ENCODE data around the gene ARID1B. TPM values are rescaled to one million over a fixed set of nuclear protein-coding genes. Genes with fewer than 3 reads are reported as not detected.
A peak's percentile ranks its signal among the peaks of the same experiment; 100 is the strongest.

Gene ARID1B
- total RNA-seq, 1 donor from 2014 or later = 62.1 TPM

- Histone ChIP-seq H3K27me3 (no peaks in the 10 kb centered on the region), H3K4me3 (no peak overlapping the region), H3K36me3 (no peaks in the 10 kb centered on the region), H3K4me1 (peaks cover 47% of the 10 kb centered on the region), H3K9ac (no peak overlapping the region), H2AFZ (replicated peaks) (no peak overlapping the region), H3K27ac (no peak overlapping the region), H4K20me1 (ENCODE audit: low read depth) (peaks cover 80% of the 10 kb centered on the region), H3F3A (ENCODE audit: low read depth) (no peaks in the 10 kb centered on the region), H3K79me2 (ENCODE audit: low read depth) (peaks cover 100% of the 10 kb centered on the region), H3K4me2 (peak overlapping the region; percentile 9), H3K9me3 (ENCODE audit: low read depth) (no peaks in the 10 kb centered on the region)
- Mint-ChIP-seq H3K27me3 (ENCODE audit: insufficient read depth, low read depth) (peaks cover 5% of the 10 kb centered on the region), H3K4me1 (peaks cover 47% of the 10 kb centered on the region), H3K9me3 (peaks cover 7% of the 10 kb centered on the region), H3K4me3 (no peak overlapping the region), H3K36me3 (peaks cover 7% of the 10 kb centered on the region), H3K27ac (peak overlapping the region; percentile 42)
- no peak for DNase-seq (ENCODE audit: low spot score)
- TF ChIP-seq EZH2phosphoT487 (IDR thresholded peaks at IDR 0.05) (no peak), EZH2 (IDR thresholded peaks at IDR 0.05) (no peak), CTCF (IDR thresholded peaks at IDR 0.05) (no peak)
Observed at GRCh38 chr6:156977527-156978291, 200.5 kb downstream of the ARID1B start.

DNA sequence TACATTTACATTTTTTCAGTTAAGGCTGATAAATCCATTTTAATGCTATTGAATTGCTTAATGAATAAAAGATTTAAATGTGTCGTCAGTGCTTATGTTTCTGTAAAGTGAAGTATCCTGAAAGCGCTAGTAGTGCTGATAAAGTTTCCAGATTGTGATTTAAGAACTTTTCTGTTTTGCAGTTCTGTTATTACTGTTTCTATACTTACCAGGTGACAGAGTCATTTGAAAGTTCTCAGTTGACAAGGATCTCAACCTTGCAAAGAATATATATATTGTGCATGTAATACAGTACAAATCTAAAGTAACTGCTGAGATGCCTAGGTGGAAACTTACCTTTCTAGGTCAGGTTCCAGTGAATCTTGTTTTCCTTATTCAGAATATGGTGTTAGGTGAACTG, 201.8 kb downstream of the ARID1B start:
- no peak overlapping the region for H3K9ac ChIP-seq
- no peak overlapping the region for H3K4me2 ChIP-seq
- no peaks in the 10 kb centered on the region for H3K27me3 ChIP-seq
- H3K4me1 Mint-ChIP-seq = peaks cover 50% of the 10 kb centered on the region
- H2AFZ ChIP-seq (replicated peaks) = no peak overlapping the region
- no peak overlapping the region for H3K4me3 Mint-ChIP-seq
- H3K27me3 Mint-ChIP-seq (ENCODE audit: insufficient read depth, low read depth) = peaks cover 5% of the 10 kb centered on the region
- H3K79me2 ChIP-seq (ENCODE audit: low read depth) = peaks cover 100% of the 10 kb centered on the region
- H3F3A ChIP-seq (ENCODE audit: low read depth) = no peaks in the 10 kb centered on the region
- peaks cover 83% of the 10 kb centered on the region for H4K20me1 ChIP-seq (ENCODE audit: low read depth)
- H3K27ac Mint-ChIP-seq = peak overlapping the region; percentile 61
- peaks cover 7% of the 10 kb centered on the region for H3K9me3 Mint-ChIP-seq
- H3K27ac ChIP-seq = no peak overlapping the region
- no peaks in the 10 kb centered on the region for H3K9me3 ChIP-seq (ENCODE audit: low read depth)
- no peaks in the 10 kb centered on the region for H3K36me3 ChIP-seq
- H3K4me3 ChIP-seq = no peak overlapping the region
- peaks cover 7% of the 10 kb centered on the region for H3K36me3 Mint-ChIP-seq
- peaks cover 39% of the 10 kb centered on the region for H3K4me1 ChIP-seq
- DNase-seq (ENCODE audit: low spot score) = no peak
- TF ChIP-seq CTCF (IDR thresholded peaks at IDR 0.05) (no peak), EZH2 (IDR thresholded peaks at IDR 0.05) (no peak), EZH2phosphoT487 (IDR thresholded peaks at IDR 0.05) (no peak)

GRCh38 chr6:156980515-156980914, 203.3 kb downstream of the ARID1B start:
- H3K4me1 ChIP-seq = peaks cover 35% of the 10 kb centered on the region
- DNase-seq (ENCODE audit: low spot score) = peak; percentile 52
- H3K4me3 Mint-ChIP-seq = no peak overlapping the region

GRCh38 chr6:156980948-156981347, 203.8 kb downstream of the ARID1B start:
- Histone ChIP-seq H3K4me2 (peak overlapping the region; percentile 8), H3K4me3 (no peak overlapping the region), H3K27ac (no peak overlapping the region), H3K79me2 (ENCODE audit: low read depth) (peaks cover 100% of the 10 kb centered on the region), H3K4me1 (peaks cover 30% of the 10 kb centered on the region), H3F3A (ENCODE audit: low read depth) (no peaks in the 10 kb centered on the region), H4K20me1 (ENCODE audit: low read depth) (peaks cover 91% of the 10 kb centered on the region), H3K27me3 (no peaks in the 10 kb centered on the region), H2AFZ (replicated peaks) (no peak overlapping the region), H3K36me3 (no peaks in the 10 kb centered on the region), H3K9me3 (ENCODE audit: low read depth) (no peaks in the 10 kb centered on the region), H3K9ac (no peak overlapping the region)
- DNase-seq (ENCODE audit: low spot score) = no peak
- TF ChIP-seq CTCF (IDR thresholded peaks at IDR 0.05) (no peak), EZH2 (IDR thresholded peaks at IDR 0.05) (no peak), EZH2phosphoT487 (IDR thresholded peaks at IDR 0.05) (no peak)
- H3K36me3 Mint-ChIP-seq = peaks cover 2% of the 10 kb centered on the region
- no peak overlapping the region for H3K27ac Mint-ChIP-seq
- H3K27me3 Mint-ChIP-seq (ENCODE audit: insufficient read depth, low read depth) = peaks cover under 1% of the 10 kb centered on the region
- H3K4me1 Mint-ChIP-seq = peaks cover 41% of the 10 kb centered on the region
- peaks cover 2% of the 10 kb centered on the region for H3K9me3 Mint-ChIP-seq
- no peak overlapping the region for H3K4me3 Mint-ChIP-seq

More at GRCh38 chr6:156980515-156980914, 203.3 kb downstream of the ARID1B start:
- Histone ChIP-seq H3F3A (ENCODE audit: low read depth) (no peaks in the 10 kb centered on the region), H3K9me3 (ENCODE audit: low read depth) (no peaks in the 10 kb centered on the region), H3K4me2 (peak overlapping the region; percentile 8), H3K9ac (no peak overlapping the region), H4K20me1 (ENCODE audit: low read depth) (peaks cover 91% of the 10 kb centered on the region), H3K27me3 (no peaks in the 10 kb centered on the region), H3K36me3 (no peaks in the 10 kb centered on the region), H3K79me2 (ENCODE audit: low read depth) (peaks cover 100% of the 10 kb centered on the region), H2AFZ (replicated peaks) (no peak overlapping the region), H3K27ac (no peak overlapping the region), H3K4me3 (no peak overlapping the region)
- Mint-ChIP-seq H3K27ac (peak overlapping the region; percentile 51), H3K27me3 (ENCODE audit: insufficient read depth, low read depth) (peaks cover 4% of the 10 kb centered on the region), H3K9me3 (peaks cover 7% of the 10 kb centered on the region), H3K36me3 (peaks cover 6% of the 10 kb centered on the region), H3K4me1 (peaks cover 45% of the 10 kb centered on the region)
- TF ChIP-seq EZH2 (IDR thresholded peaks at IDR 0.05) = no peak

Measured in neural progenitor cell (in vitro differentiated cells).